ENCODE data around the gene POLR1B.
"Not testable (repeated sequence)": the region's sequence is repeated elsewhere in the genome, so short reads cannot be mapped to it uniquely, and the experiment has no call there.

POLR1B gene

GRCh38 chr2:112519506-112519905, 22.8 kb upstream of the POLR1B start:
- DNase-seq, result no peak
- Histone ChIP-seq H3K27ac (ENCODE audit: insufficient read depth, low read length, poor library complexity, severe bottlenecking) (no peak overlapping the region), H3K4me3 (ENCODE audit: insufficient read depth, low read depth, low read length, poor library complexity, severe bottlenecking) (no peak overlapping the region), H3K27me3 (replicated peaks; ENCODE audit: control insufficient read depth, insufficient read depth, low read length, poor library complexity, severe bottlenecking) (no peaks in the 10 kb centered on the region), H3K4me1 (ENCODE audit: control insufficient read depth, insufficient read depth, low read length, poor library complexity, severe bottlenecking) (no peaks in the 10 kb centered on the region), H3K36me3 (ENCODE audit: control insufficient read depth, insufficient read depth, low read length) (peaks cover 30% of the 10 kb centered on the region), H3K9me3 (ENCODE audit: control insufficient read depth, low read length) (no peaks in the 10 kb centered on the region)

- no peak for DNase-seq
- peaks cover 21% of the 10 kb centered on the region for H3K36me3 ChIP-seq (ENCODE audit: control insufficient read depth, insufficient read depth, low read length)
- no peak overlapping the region for H3K4me3 ChIP-seq (ENCODE audit: insufficient read depth, low read depth, low read length, poor library complexity, severe bottlenecking)
- H3K27me3 ChIP-seq (replicated peaks; ENCODE audit: control insufficient read depth, insufficient read depth, low read length, poor library complexity, severe bottlenecking), result no peaks in the 10 kb centered on the region
- H3K27ac ChIP-seq (ENCODE audit: insufficient read depth, low read length, poor library complexity, severe bottlenecking), result no peak overlapping the region
- H3K4me1 ChIP-seq (ENCODE audit: control insufficient read depth, insufficient read depth, low read length, poor library complexity, severe bottlenecking), result no peaks in the 10 kb centered on the region
- no peaks in the 10 kb centered on the region for H3K9me3 ChIP-seq (ENCODE audit: control insufficient read depth, low read length)
These were observed 22.0 kb upstream of the POLR1B start for GRCh38 chr2:112520234-112520783.

GRCh38 chr2:112523291-112523777, 18.9 kb upstream of the POLR1B start:
- H3K4me1 ChIP-seq (ENCODE audit: control insufficient read depth, insufficient read depth, low read length, poor library complexity, severe bottlenecking), result no peaks in the 10 kb centered on the region
- H3K4me3 ChIP-seq (ENCODE audit: insufficient read depth, low read depth, low read length, poor library complexity, severe bottlenecking), result no peak overlapping the region
- no peaks in the 10 kb centered on the region for H3K27me3 ChIP-seq (replicated peaks; ENCODE audit: control insufficient read depth, insufficient read depth, low read length, poor library complexity, severe bottlenecking)
- H3K36me3 ChIP-seq (ENCODE audit: control insufficient read depth, insufficient read depth, low read length), result peaks cover 20% of the 10 kb centered on the region
- no peak overlapping the region for H3K27ac ChIP-seq (ENCODE audit: insufficient read depth, low read length, poor library complexity, severe bottlenecking)
- DNase-seq, result no peak
- H3K9me3 ChIP-seq (ENCODE audit: control insufficient read depth, low read length), result no peaks in the 10 kb centered on the region

GRCh38 chr2:112524276-112524675, 18.0 kb upstream of the POLR1B start:
- not testable (repeated sequence) for H3K4me3 ChIP-seq (ENCODE audit: insufficient read depth, low read depth, low read length, poor library complexity, severe bottlenecking); H3K9me3 ChIP-seq (ENCODE audit: control insufficient read depth, low read length); H3K27ac ChIP-seq (ENCODE audit: insufficient read depth, low read length, poor library complexity, severe bottlenecking); H3K27me3 ChIP-seq (replicated peaks; ENCODE audit: control insufficient read depth, insufficient read depth, low read length, poor library complexity, severe bottlenecking); DNase-seq; H3K4me1 ChIP-seq (ENCODE audit: control insufficient read depth, insufficient read depth, low read length, poor library complexity, severe bottlenecking)
- H3K36me3 ChIP-seq (ENCODE audit: control insufficient read depth, insufficient read depth, low read length), result peaks cover 24% of the 10 kb centered on the region

- Histone ChIP-seq H3K27me3 (replicated peaks; ENCODE audit: control insufficient read depth, insufficient read depth, low read length, poor library complexity, severe bottlenecking) (no peaks in the 10 kb centered on the region), H3K4me3 (ENCODE audit: insufficient read depth, low read depth, low read length, poor library complexity, severe bottlenecking) (no peak overlapping the region), H3K4me1 (ENCODE audit: control insufficient read depth, insufficient read depth, low read length, poor library complexity, severe bottlenecking) (no peaks in the 10 kb centered on the region), H3K27ac (ENCODE audit: insufficient read depth, low read length, poor library complexity, severe bottlenecking) (no peak overlapping the region), H3K9me3 (ENCODE audit: control insufficient read depth, low read length) (no peaks in the 10 kb centered on the region), H3K36me3 (ENCODE audit: control insufficient read depth, insufficient read depth, low read length) (peaks cover 13% of the 10 kb centered on the region)
- DNase-seq, result no peak
These were observed 13.7 kb upstream of the POLR1B start for GRCh38 chr2:112528541-112528940.

GRCh38 chr2:112529757-112530156, 12.5 kb upstream of the POLR1B start:
- Histone ChIP-seq H3K27ac (ENCODE audit: insufficient read depth, low read length, poor library complexity, severe bottlenecking) (no peak overlapping the region), H3K4me1 (ENCODE audit: control insufficient read depth, insufficient read depth, low read length, poor library complexity, severe bottlenecking) (no peaks in the 10 kb centered on the region), H3K9me3 (ENCODE audit: control insufficient read depth, low read length) (no peaks in the 10 kb centered on the region), H3K27me3 (replicated peaks; ENCODE audit: control insufficient read depth, insufficient read depth, low read length, poor library complexity, severe bottlenecking) (no peaks in the 10 kb centered on the region), H3K4me3 (ENCODE audit: insufficient read depth, low read depth, low read length, poor library complexity, severe bottlenecking) (no peak overlapping the region), H3K36me3 (ENCODE audit: control insufficient read depth, insufficient read depth, low read length) (peaks cover 13% of the 10 kb centered on the region)
- DNase-seq, result no peak

GRCh38 chr2:112530728-112531127, 11.5 kb upstream of the POLR1B start:
- Histone ChIP-seq H3K27ac (ENCODE audit: insufficient read depth, low read length, poor library complexity, severe bottlenecking) (no peak overlapping the region), H3K9me3 (ENCODE audit: control insufficient read depth, low read length) (no peaks in the 10 kb centered on the region), H3K4me1 (ENCODE audit: control insufficient read depth, insufficient read depth, low read length, poor library complexity, severe bottlenecking) (no peaks in the 10 kb centered on the region), H3K27me3 (replicated peaks; ENCODE audit: control insufficient read depth, insufficient read depth, low read length, poor library complexity, severe bottlenecking) (no peaks in the 10 kb centered on the region), H3K4me3 (ENCODE audit: insufficient read depth, low read depth, low read length, poor library complexity, severe bottlenecking) (no peak overlapping the region), H3K36me3 (ENCODE audit: control insufficient read depth, insufficient read depth, low read length) (peaks cover 13% of the 10 kb centered on the region)
- no peak for DNase-seq

GRCh38 chr2:112534826-112535225, 7.4 kb upstream of the POLR1B start:
- no peak for DNase-seq
- no peaks in the 10 kb centered on the region for H3K9me3 ChIP-seq (ENCODE audit: control insufficient read depth, low read length)

GRCh38 chr2:112536665-112537064, 5.6 kb upstream of the POLR1B start:
- H3K9me3 ChIP-seq (ENCODE audit: control insufficient read depth, low read length); H3K4me3 ChIP-seq (ENCODE audit: insufficient read depth, low read depth, low read length, poor library complexity, severe bottlenecking); DNase-seq; H3K27ac ChIP-seq (ENCODE audit: insufficient read depth, low read length, poor library complexity, severe bottlenecking); H3K4me1 ChIP-seq (ENCODE audit: control insufficient read depth, insufficient read depth, low read length, poor library complexity, severe bottlenecking); H3K27me3 ChIP-seq (replicated peaks; ENCODE audit: control insufficient read depth, insufficient read depth, low read length, poor library complexity, severe bottlenecking); H3K36me3 ChIP-seq (ENCODE audit: control insufficient read depth, insufficient read depth, low read length): not testable (repeated sequence)

More at GRCh38 chr2:112534826-112535225, 7.4 kb upstream of the POLR1B start:
- Histone ChIP-seq H3K27me3 (replicated peaks; ENCODE audit: control insufficient read depth, insufficient read depth, low read length, poor library complexity, severe bottlenecking) (no peaks in the 10 kb centered on the region), H3K4me3 (ENCODE audit: insufficient read depth, low read depth, low read length, poor library complexity, severe bottlenecking) (no peak overlapping the region), H3K27ac (ENCODE audit: insufficient read depth, low read length, poor library complexity, severe bottlenecking) (no peak overlapping the region), H3K36me3 (ENCODE audit: control insufficient read depth, insufficient read depth, low read length) (peaks cover 3% of the 10 kb centered on the region), H3K4me1 (ENCODE audit: control insufficient read depth, insufficient read depth, low read length, poor library complexity, severe bottlenecking) (no peaks in the 10 kb centered on the region)

GRCh38 chr2:112539306-112539705, 3.0 kb upstream of the POLR1B start:
- no peak for DNase-seq
- Histone ChIP-seq H3K4me1 (ENCODE audit: control insufficient read depth, insufficient read depth, low read length, poor library complexity, severe bottlenecking) (peaks cover 11% of the 10 kb centered on the region), H3K4me3 (ENCODE audit: insufficient read depth, low read depth, low read length, poor library complexity, severe bottlenecking) (no peak overlapping the region), H3K27me3 (replicated peaks; ENCODE audit: control insufficient read depth, insufficient read depth, low read length, poor library complexity, severe bottlenecking) (no peaks in the 10 kb centered on the region), H3K36me3 (ENCODE audit: control insufficient read depth, insufficient read depth, low read length) (no peaks in the 10 kb centered on the region), H3K9me3 (ENCODE audit: control insufficient read depth, low read length) (no peaks in the 10 kb centered on the region), H3K27ac (ENCODE audit: insufficient read depth, low read length, poor library complexity, severe bottlenecking) (no peak overlapping the region)
